HepG2 (cell line): ENCODE measurements around the gene TRIAP1. TPM values are rescaled to one million over a fixed set of nuclear protein-coding genes. Genes with fewer than 3 reads are reported as not detected.

Source experiments
- AKAP8 ChIP-seq: sonication (generic); formaldehyde crosslinking; IDR thresholded peaks from 2 replicates; pipeline ENCODE4 v1.5.1; 2020; ENCODE audit warnings: mild to moderate bottlenecking, missing genetic modification reagents
- ARNT ChIP-seq: fragments of 450-650 bp; IDR thresholded peaks from 2 replicates; pipeline ENCODE4 v1.6.1; 2017
- CTCF ChIP-seq: sonication (generic); formaldehyde crosslinking; IDR thresholded peaks from 2 replicates; pipeline ENCODE4 v1.5.0; 2020; ENCODE audit warnings: mild to moderate bottlenecking, missing genetic modification reagents, moderate library complexity
- ISL2 ChIP-seq: sonication (generic); formaldehyde crosslinking; IDR thresholded peaks from 2 replicates; pipeline ENCODE4 v1.5.0; 2020; ENCODE audit warnings: missing genetic modification reagents
- NFYC ChIP-seq: IDR thresholded peaks from 2 replicates; pipeline ENCODE4 v1.6.1; 2016; ENCODE audit warnings: missing genetic modification reagents, missing compliant biosample characterization
- REPIN1 ChIP-seq: sonication (generic); formaldehyde crosslinking; IDR thresholded peaks from 2 replicates; pipeline ENCODE4 v1.8.0; 2022; ENCODE audit warnings: missing genetic modification reagents, low read depth, mild to moderate bottlenecking, borderline replicate concordance
- ZBTB37 ChIP-seq: sonication (generic); formaldehyde crosslinking; IDR thresholded peaks from 2 replicates; pipeline ENCODE4 v1.4.0; 2020; ENCODE audit warnings: mild to moderate bottlenecking, missing genetic modification reagents
- ZBTB40 ChIP-seq, 2 experiments: fragments of 450-650 bp in 1 of 2; sonication (generic) in 1 of 2; formaldehyde crosslinking in 1 of 2; IDR thresholded peaks; 2 replicates each; pipeline versions ENCODE4 v1.6.1 to v1.8.0; 2016 to 2022; ENCODE audit warnings: antibody characterized with exemption in 1 of 2, mild to moderate bottlenecking in 1 of 2, missing genetic modification reagents in 1 of 2
- ZNF142 ChIP-seq: sonication (generic); formaldehyde crosslinking; IDR thresholded peaks from 2 replicates; pipeline ENCODE4 v1.4.0; 2020; ENCODE audit warnings: missing genetic modification reagents
- ZNF672 ChIP-seq: sonication (generic); formaldehyde crosslinking; IDR thresholded peaks from 2 replicates; pipeline ENCODE4 v1.8.1; 2022; ENCODE audit warnings: missing genetic modification reagents
- polyA plus RNA-seq, 8 experiments: library from polyadenylated mRNA; depleted of rRNA in 3 of 8; stranded (reverse) in 7 of 8; unstranded in 1 of 8; fragments of >200 nt; fragmentation: Illumina TruSeq in 4 of 8; extraction: Trizol in 4 of 8; gene quantifications; 2 replicates each; pipeline versions ENCODE4 v1.2.1 to v1.2.3, GENCODE V29; 2011 to 2016; ENCODE audit warnings: low read depth in 4 of 8, missing spikeins in 1 of 8, mixed read lengths in 1 of 8; ENCODE audit not compliant: insufficient read depth in 1 of 8
- total RNA-seq, 5 experiments: library from RNA; depleted of rRNA; stranded (reverse); fragments of >200 nt; fragmentation: Illumina TruSeq; extraction: Trizol; gene quantifications; 2 replicates each; pipeline ENCODE4 v1.2.3, GENCODE V29; 2016; ENCODE audit warnings: low read depth in 1 of 5

The TRIAP1 gene
- total and polyA plus RNA-seq, 2 of the 13 experiments (the other 11 are each of a cell fraction or from before 2014, with no cell fraction given), result 55.0 to 117 TPM

GRCh38 chr12:120468821-120469449 lies 22.8 kb upstream of the TRIAP1 start (continued):
- TF ChIP-seq ZBTB40 (IDR thresholded peaks at IDR 0.05), result no peak
- no peak; the same call in none of the 2 replicates for TF ChIP-seq ZBTB40 (CRISPR knock-in tag; IDR thresholded peaks at IDR 0.05)
- no peak for TF ChIP-seq ZBTB37 (CRISPR knock-in tag)
- no peak for TF ChIP-seq ARNT
- TF ChIP-seq NFYC, result no peak
- no peak for TF ChIP-seq ZNF142
- peak; percentile 40; the same call in 1 of the 2 replicates for TF ChIP-seq CTCF (CRISPR knock-in tag)
- TF ChIP-seq ISL2, result 0 out of 2 replicates have a peak, but pooled peaks have one; percentile 7
- no peak for TF ChIP-seq AKAP8
- no peak for TF ChIP-seq REPIN1 (CRISPR knock-in tag)
- TF ChIP-seq ZNF672 (CRISPR knock-in tag), result no peak
